AML-193 (cell line): ENCODE data around the gene DRD4.
"Not testable (repeated sequence)": the region's sequence is repeated elsewhere in the genome, so short reads cannot be mapped to it uniquely, and the experiment has no call there.

Experiments
- DNase-seq, 2 experiments: peaks; one replicate each; lab custom pipeline; 2025; lab: John Stamatoyannopoulos, UW

Gene DRD4

DNA sequence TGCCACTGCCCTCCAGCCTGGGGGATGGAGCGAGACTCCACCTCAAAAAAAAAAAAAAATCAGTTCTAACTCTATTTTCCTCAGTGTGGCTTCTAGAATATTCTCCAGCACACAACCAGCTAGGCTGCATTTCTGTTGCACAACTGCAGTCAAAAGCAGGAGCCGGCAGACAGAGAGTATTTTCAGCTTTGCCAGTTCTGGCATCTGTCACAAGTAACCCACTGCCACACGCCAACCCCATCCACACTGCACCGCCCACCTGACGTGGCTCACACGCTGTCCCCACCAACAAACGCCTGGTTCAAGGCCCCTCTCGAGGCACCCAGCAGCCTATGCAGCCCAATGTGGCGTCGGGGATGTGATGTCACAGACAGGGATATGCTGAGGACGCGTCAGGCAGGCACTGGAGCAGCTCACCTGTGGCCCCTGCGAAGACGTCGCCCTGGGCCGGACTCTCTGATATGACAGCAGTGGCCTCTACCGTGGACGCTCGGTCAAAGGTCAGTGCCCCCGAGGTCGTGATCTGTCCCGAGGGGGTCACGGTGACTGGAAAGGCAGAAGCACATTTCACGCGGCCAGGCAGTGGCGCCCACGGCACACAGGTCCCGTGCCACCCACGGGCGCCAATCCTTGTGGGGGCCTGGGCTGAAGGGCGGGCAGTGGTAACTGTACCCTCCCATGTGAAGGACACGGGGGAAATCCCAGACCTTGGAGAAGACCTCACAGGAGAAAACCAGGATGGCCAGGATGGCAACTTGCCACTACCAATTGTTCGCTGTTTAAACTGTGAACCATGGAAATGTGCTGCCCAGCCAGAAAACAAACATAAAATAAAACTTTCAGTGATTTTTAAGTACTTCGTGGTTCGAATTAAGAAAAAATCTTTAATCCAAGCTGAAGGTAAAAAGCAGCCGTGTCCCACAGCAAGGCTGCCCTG is 42.5 kb downstream of the DRD4 start:
- DNase-seq: no peak

DNA sequence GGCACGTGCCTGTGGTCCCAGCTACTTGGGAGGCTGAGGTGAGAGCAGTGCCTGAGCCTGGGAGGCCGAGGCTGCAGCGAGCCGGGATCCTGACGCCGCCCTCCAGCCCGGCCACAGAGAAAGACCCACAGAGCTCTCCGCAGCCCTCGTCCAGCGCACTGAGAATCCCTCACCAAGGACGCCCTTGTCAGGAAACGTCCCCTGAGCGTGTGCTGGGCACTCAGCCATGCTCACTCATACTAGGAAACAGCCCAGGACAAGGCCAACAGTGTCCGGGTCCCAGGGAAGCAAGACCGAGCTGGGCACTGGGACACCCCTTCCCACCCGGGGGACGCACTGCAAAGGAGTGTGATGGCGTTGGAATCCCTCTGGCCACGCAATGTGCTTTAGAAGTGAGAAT is 43.4 kb downstream of the DRD4 start:
- DNase-seq: no peak

DNA sequence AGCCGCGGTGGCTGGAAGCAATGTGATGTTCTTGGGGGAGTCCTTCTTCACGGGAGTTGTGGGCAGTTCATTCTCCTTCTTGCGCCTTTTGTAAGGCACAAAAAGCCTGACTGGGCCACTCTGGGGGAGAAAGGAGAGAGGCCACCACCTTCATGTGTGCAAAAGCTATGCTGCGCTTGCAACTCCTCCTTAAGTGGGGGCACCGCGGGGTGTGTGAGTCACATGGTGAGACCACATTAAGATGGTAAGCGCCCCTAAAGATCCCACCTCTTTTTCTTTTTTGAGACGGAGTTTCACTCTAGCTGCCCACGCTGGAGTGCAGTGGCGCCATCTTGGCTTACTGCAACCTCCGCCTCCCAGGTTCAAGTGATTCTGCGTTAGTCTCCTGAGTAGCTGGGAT is 43.9 kb downstream of the DRD4 start:
- no peak for DNase-seq

DNA sequence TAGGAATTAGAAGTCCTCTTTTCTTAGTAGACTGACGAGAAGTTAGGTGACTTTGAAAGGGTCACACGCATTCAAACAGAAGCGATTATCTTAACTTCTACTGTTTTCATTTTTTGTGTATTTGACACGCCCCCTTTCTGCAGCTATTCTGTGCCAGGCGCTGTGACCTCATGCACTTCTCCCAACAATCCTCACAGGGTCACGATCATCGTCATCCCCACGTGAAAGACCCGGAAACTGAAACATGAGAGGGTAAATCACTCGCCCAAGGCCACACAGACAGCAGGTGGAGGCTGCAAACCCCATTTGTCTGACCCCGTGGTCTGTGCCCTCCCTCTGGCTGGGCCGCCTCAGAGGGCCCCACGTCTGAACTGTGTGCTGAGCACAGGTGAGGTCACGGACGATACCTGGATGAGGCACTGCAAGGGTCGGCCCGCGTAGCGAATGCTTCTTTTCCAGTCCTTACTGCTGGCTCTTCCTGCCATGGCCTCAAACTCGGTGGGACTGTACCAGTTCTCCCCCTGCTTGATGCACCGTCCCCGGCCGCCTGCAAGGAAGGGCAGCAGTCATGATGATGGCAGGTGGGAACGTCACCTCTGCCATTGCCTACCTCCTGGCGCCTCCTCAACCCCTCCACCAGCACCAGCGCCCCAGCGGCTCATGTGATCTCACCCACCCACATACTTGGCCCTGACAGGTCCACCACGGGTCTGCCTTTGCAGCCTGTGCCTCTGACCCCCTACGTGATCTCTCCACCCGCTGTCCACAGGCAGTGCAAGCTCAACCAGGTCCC is 49.6 kb downstream of the DRD4 start:
- DNase-seq: no peak

DNA sequence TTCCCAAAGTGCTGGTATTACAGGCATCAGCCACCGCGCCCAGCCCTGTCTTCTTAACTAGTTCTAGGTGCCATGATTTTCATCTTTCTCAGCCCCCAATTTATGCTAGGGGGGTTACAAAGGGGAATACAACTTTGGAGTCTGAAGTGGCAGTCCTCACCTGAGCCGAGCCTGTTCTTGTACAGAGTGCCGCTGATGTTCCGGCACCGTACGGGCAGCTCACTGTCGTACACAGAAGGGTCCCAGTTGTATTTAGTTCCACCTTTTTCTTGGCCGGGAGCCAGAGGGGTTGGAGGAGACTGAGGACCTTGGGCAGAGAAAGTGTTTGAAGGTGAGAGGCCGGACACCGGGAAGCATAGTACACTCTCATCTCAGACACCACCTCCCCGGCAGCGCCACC is 50.7 kb downstream of the DRD4 start:
- DNase-seq: no peak

DNA sequence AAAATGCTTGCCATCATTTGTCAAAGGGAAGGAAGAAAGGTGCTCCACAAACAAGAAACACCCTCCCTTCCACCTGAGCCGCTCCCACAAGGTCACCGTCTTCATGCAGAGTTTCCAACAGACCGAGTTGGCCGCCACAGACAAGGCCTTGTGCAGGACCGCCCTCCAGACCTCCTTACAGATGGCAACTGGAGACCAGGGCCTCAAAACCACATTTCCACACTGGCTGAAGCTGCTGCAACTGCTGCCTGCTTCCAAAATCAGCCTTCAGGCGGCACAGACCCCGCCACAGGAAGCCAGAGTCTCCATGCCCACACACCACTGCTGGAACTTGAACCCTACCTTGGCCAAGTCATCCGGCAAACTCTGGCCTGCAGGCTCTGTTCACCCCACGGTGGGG is 51.6 kb downstream of the DRD4 start:
- no peak for DNase-seq

DNA sequence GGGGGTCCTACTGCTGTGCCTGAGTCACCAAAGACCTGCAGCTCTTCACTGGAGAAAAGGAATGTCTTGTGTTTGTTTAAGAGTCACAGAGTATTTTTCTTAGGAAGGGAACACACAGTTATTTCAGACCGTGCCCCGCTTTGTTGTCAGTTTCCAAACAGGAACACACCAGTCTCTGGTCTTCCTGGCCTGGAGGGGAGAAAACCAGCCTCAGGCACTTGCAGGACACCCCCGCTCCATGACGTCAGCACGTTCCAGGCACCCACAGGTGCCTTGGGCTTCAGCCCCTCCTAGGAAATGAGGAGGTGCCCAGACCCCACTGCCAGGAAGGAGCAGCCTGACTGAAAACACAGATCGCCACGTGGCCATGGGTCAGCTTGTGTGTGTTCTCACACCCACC is 52.6 kb downstream of the DRD4 start:
- DNase-seq: no peak

DNA sequence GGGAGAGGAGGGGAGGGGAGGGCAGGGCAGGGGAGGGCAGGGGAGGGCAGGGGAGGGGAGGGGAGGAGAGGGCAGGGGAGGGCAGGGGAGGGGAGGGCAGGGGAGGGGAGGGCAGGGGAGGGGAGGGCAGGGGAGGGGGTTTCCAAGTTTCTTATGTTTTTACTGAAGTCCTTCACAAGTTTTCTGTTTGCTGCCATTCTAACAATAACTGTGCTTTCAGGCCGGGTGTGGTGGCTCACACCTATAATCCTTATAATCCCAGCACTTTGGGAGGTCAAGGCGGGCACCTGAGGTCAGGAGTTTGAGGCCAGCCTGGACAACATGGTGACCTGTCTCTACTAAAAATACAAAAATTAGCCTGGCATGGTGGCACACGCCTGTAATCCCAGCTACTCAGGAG is 53.2 kb downstream of the DRD4 start:
- DNase-seq: not testable (repeated sequence)
